ENCODE results near the gene LRRC10B.

The LRRC10B gene

DNA sequence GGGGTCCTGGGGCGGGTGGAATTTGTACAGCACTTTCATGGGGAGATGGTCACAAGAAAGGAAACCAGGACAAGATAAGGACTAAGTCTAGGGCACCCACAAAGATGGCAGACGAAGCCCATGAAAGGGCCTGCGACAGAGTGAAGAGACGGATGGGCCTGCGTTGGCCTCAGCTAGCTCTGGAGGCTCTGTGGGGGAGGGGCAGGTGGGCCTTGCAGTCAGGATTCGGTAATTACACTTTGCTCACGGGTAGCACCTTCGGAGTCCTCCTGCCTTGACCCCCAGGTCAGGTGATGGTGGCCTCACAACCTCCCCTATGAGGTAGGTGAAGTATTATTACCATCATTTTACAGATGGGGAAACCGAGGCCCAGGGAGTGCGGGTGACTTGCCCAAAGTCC is 7.1 kb downstream of the LRRC10B start:
- H3K4me3 ChIP-seq (ENCODE audit: low read depth, low read length), result no peak overlapping the region
- TF ChIP-seq, protein P1, sequence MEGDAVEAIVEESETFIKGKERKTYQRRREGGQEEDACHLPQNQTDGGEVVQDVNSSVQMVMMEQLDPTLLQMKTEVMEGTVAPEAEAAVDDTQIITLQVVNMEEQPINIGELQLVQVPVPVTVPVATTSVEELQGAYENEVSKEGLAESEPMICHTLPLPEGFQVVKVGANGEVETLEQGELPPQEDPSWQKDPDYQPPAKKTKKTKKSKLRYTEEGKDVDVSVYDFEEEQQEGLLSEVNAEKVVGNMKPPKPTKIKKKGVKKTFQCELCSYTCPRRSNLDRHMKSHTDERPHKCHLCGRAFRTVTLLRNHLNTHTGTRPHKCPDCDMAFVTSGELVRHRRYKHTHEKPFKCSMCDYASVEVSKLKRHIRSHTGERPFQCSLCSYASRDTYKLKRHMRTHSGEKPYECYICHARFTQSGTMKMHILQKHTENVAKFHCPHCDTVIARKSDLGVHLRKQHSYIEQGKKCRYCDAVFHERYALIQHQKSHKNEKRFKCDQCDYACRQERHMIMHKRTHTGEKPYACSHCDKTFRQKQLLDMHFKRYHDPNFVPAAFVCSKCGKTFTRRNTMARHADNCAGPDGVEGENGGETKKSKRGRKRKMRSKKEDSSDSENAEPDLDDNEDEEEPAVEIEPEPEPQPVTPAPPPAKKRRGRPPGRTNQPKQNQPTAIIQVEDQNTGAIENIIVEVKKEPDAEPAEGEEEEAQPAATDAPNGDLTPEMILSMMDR (IDR thresholded peaks at IDR 0.05; ENCODE audit: borderline replicate concordance, insufficient read depth, low read depth, low read length), result no peak

DNA sequence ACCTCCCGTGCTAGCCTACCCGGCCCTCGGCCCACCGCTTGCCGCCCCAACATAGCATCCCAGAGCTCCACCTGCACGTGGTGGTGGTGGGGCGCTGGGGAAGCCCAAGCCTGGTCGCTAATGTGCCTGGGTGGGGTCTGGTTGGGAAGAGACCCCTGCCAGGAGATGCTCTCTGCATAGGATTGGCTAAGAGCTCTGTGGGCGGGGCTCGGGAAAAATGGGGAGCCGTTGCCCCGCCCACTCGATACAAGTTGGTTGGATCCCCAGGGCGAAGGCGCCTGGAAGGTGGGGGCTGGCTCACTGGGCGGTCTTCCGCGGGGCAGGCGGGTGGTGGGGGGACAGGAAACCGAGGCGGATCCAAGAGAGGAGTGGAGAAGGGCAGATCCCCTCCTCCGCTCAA is 7.6 kb downstream of the LRRC10B start:
- H3K4me3 ChIP-seq (ENCODE audit: low read depth, low read length), result no peak overlapping the region

DNA sequence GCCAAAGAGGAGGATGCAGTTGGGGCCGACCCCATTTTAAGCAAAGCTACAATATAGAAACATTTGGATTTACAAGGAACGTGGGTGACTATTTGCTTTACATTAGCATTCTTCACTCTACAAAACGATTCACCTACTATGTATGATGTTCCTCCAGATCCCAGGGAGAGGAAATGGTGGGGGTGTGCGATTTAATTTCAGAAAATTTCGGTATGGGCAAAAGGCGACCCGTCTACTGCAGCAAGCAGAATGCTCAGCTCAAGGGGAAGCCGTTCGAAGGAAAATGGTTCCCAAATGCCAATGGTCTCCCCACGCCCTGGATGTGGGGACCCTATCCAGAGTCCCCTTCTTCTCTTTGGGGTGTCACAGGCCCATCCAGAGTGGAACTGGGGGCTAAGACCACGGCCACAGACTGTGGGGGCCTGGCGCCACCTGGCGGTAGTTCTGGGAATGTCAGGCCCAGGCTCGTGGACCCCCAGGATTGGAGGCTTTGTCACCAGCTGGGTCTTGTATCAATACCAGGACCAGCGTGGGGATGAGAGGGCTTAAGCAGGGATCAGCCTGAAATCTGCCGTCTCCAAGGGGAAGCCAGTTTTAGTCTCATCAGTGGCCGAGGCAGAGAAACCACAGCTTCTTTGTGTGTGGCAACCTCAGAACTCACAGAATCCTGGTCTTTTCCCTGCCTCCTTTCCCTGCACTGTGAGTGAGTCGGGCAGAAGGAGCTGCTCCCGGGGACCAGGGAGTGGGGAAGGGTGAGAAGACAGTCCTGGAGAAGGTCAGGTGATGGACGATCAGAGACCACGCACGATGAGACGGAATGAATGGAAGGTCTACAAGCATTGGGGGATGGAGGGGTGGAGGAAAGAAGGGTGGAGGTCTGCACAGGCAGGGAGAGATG is 8.4 kb downstream of the LRRC10B start:
- TF ChIP-seq, protein P1 (IDR thresholded peaks at IDR 0.05; ENCODE audit: borderline replicate concordance, insufficient read depth, low read depth, low read length), result peak; percentile 98
- H3K4me3 ChIP-seq (ENCODE audit: low read depth, low read length), result no peak overlapping the region

More for the DNA sequence above, 7.6 kb downstream of the LRRC10B start:
- TF ChIP-seq, protein P1 (IDR thresholded peaks at IDR 0.05; ENCODE audit: borderline replicate concordance, insufficient read depth, low read depth, low read length), result no peak

DNA sequence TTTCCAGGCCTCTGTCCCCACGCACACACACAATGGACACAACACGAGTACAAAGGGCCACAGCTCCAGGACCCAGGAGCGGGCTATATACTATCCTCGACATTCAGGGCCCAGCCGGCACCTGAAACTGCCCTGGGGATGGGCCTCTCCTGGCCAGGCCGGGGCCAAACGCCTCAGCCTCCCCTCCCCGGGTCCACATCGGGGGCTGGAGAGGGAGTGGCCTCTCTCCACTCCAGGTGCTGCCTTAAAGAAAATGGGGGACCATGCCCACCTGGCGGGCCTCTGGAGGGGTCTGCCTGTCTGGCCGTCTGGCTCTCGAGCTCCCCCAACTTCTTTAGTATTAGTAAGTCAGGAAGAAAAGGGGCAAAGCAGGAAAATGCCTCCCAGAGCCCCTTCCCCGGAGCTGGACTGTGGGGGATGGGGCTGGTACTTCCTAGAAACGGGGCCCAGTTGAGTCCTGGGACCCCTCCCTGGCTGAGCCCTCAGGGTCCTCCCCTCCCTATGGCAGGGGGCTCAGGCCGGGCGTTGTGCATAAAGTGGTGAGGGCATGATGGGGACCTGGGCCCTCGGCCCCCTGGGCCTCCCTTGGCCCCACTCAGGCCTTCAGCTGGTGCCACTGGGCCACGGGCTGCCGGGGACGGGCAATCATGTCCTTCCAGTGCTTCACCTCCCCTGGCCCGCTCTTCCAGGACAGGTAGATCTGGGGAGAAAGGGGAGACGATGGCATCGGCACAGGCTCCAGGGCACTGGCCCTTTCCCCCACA is 9.7 kb downstream of the LRRC10B start:
- TF ChIP-seq, protein P1 (IDR thresholded peaks at IDR 0.05; ENCODE audit: borderline replicate concordance, insufficient read depth, low read depth, low read length), result no peak
- no peak overlapping the region for H3K4me3 ChIP-seq (ENCODE audit: low read depth, low read length)

DNA sequence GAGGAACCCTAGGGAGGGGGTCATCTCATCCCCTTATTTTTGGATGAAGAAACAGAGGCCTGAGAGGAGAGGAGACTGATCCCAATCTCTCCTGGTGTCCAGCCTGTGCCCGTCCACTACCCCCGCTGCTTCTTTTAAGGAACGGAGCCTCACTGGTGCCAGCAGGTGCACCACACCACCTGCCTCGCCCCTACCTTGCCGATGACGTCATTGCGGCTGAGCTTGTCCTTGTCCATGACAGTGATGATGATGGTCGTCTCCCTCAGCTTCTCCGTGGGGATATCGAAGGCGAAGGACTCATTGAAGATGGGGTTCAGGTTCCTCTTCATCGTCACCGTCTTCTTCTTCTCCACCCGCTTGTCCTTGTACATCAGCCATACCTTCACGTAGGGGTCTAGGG is 14.3 kb downstream of the LRRC10B start:
- TF ChIP-seq, protein P1 (IDR thresholded peaks at IDR 0.05; ENCODE audit: borderline replicate concordance, insufficient read depth, low read depth, low read length), result no peak
- no peak overlapping the region for H3K4me3 ChIP-seq (ENCODE audit: low read depth, low read length)

DNA sequence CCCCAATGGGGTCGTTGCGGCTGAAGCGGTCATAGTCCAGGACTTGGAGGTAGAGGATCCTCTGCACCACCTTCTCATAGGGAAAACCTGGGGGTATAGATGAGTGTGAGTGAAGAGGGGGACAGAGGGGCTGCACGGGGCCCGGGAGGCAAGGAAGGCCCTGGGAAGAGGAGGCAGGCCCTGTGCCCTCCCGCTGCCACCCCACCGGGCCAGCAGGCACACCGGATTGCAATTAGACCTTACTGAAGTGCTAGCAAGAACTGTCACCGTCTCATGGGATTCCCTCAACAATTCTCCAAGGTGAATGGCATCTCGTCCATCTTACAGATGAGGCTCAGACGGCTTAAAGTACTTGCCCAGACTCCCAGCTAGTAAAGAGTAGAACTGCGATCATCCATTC is 15.9 kb downstream of the LRRC10B start:
- no peak overlapping the region for H3K4me3 ChIP-seq (ENCODE audit: low read depth, low read length)
- TF ChIP-seq, protein P1 (IDR thresholded peaks at IDR 0.05; ENCODE audit: borderline replicate concordance, insufficient read depth, low read depth, low read length), result no peak

Data from GM12875 (cell line).